ENCODE data around the gene NDRG3.

GRCh38 chr20:36631646-36632045, 114.2 kb downstream of the NDRG3 start:
- no peak for TF ChIP-seq POLR2AphosphoS5 (IDR thresholded peaks at IDR 0.05; ENCODE audit: low read depth, low read length)
- TF ChIP-seq SMC3 (IDR thresholded peaks at IDR 0.05; ENCODE audit: low read depth, low read length), result no peak
- no peak for TF ChIP-seq GABPA (IDR thresholded peaks at IDR 0.05; ENCODE audit: low read depth)
- TF ChIP-seq CHD2 (IDR thresholded peaks at IDR 0.05; ENCODE audit: low read length, partially characterized antibody), result no peak
- no peak for TF ChIP-seq EP300 (IDR thresholded peaks at IDR 0.05; ENCODE audit: borderline replicate concordance in 1 of 2, low read depth in 1 of 2, low read length in 1 of 2)
- no peak for TF ChIP-seq CTCF (IDR thresholded peaks at IDR 0.05)
- no peak for TF ChIP-seq USF1 (IDR thresholded peaks at IDR 0.05; ENCODE audit: borderline replicate concordance, low read depth)
- no peak for TF ChIP-seq REST (IDR thresholded peaks at IDR 0.05; ENCODE audit: low read depth, low read length)
